ACC112 (cell line): ENCODE results near the gene NPEPPS.
"Not testable (repeated sequence)": the region's sequence is repeated elsewhere in the genome, so short reads cannot be mapped to it uniquely, and the experiment has no call there.

Experiments used
- H2AFZ ChIP-seq: fragments of 200-600 bp; sonication (generic); one replicate; pipeline ENCODE4 v1.6.0; 2017; ENCODE audit warnings: antibody characterized with exemption, low read length; ENCODE audit not compliant: unreplicated experiment
- H3K27ac ChIP-seq: fragments of 200-600 bp; sonication (generic); 2 replicates; pipeline ENCODE4 v1.5.1; 2014; ENCODE audit warnings: low read depth, mild to moderate bottlenecking, antibody characterized with exemption, low read length, moderate library complexity
- H3K27me3 ChIP-seq: fragments of 200-600 bp; sonication (generic); 2 replicates; pipeline ENCODE4 v1.6.1; 2014; ENCODE audit warnings: mild to moderate bottlenecking, antibody characterized with exemption, low read length, moderate library complexity, mixed read lengths; ENCODE audit not compliant: insufficient read depth
- H3K36me3 ChIP-seq: fragments of 200-600 bp; sonication (generic); 2 replicates; pipeline ENCODE4 v1.6.1; 2016; ENCODE audit warnings: mild to moderate bottlenecking, antibody characterized with exemption, low read length, moderate library complexity, mixed read lengths; ENCODE audit not compliant: insufficient read depth
- H3K4me1 ChIP-seq: fragments of 200-600 bp; sonication (generic); one replicate; pipeline ENCODE4 v1.6.1; 2016; ENCODE audit warnings: low read length, mixed read lengths; ENCODE audit not compliant: insufficient read depth, unreplicated experiment, control insufficient read depth
- H3K4me3 ChIP-seq: fragments of 200-600 bp; sonication (generic); 2 replicates; pipeline ENCODE4 v1.5.1; 2014; ENCODE audit warnings: mild to moderate bottlenecking, low read depth, low read length
- H3K79me2 ChIP-seq: fragments of 200-600 bp; sonication (generic); one replicate; pipeline ENCODE4 v1.6.0; 2016; ENCODE audit warnings: low read length; ENCODE audit not compliant: control insufficient read depth, unreplicated experiment, insufficient read depth

Gene NPEPPS

DNA sequence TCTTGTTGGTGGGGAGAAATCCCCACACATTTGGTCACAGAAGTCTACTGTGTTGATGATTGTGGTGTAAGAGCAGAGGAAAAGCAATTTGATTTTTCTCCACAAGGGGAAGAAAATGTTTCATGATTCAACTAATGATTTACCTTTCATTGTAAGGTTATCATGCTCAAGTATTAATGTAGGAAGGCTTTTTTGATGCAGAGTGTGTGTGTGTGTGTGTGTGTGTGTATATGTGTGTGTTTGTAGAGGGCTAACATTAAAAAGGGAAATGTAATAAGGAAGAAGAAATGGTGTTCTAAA lies 31.4 kb downstream of the NPEPPS start:
- not testable (repeated sequence) for H3K4me3 ChIP-seq, H3K4me1 ChIP-seq, H3K27me3 ChIP-seq, H2AFZ ChIP-seq, H3K36me3 ChIP-seq, H3K27ac ChIP-seq
- peaks cover 18% of the 10 kb centered on the region for H3K79me2 ChIP-seq

DNA sequence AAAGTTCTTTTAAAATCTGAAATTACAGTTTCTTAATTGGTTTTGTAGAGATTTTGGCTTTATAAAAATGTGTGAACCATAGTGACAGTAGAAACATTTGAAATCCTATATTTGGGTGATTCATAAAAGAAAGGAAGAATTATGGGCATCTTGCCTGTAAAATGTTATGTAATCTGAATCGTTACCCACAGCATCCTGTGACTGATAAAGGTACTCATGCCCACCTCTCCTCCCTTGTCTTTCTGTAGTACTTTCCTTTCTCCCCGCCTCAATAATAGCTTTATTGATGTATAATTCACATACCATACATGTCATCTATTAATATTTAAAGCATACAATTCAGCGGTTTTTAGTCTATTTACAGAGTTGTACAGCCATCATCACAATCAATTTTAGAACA lies 36.4 kb downstream of the NPEPPS start:
- H3K27ac ChIP-seq, result peak overlapping the region; percentile 39; the same call in 1 of the 2 replicates
- not testable (repeated sequence) for H3K4me3 ChIP-seq, H3K27me3 ChIP-seq, H3K36me3 ChIP-seq, H3K4me1 ChIP-seq, H2AFZ ChIP-seq, H3K79me2 ChIP-seq

DNA sequence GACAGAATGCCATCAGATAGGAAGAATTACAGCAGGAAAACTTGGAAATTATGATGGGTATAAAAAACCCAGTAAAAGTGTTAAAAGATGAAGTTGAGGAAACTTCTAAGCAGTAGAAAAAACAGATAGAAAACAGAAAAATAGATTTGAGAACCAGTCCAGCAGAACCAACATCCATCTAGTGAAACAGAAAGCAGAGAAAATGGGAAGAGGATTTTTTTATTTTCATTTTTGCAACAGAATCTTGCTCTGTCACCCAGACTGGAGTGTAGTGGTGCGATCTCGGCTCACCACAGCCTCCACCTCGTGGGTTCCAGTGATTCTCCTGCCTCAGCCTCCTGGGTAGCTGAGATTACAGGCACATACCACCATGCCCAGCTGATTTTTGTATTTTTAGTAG lies 41.7 kb downstream of the NPEPPS start:
- H3K27ac ChIP-seq, H3K27me3 ChIP-seq: not testable (repeated sequence)
- H3K79me2 ChIP-seq, result peaks cover 15% of the 10 kb centered on the region

DNA sequence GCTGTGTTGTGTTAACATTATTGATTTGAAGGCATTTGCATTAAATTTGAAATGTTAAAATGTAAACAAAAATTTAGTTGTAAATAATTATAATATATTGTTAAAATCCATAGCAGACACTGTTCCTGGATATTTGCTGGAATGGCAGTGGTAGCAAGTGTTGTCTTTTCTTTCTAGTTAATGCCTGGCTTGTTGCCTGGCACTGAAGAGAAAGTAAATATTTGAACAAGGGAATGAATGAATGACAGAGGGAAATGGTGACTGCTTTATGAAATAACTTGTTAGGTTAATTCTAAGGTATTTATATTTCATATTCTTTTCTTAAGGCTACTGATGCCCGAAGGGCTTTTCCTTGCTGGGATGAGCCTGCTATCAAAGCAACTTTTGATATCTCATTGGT lies 51.5 kb downstream of the NPEPPS start:
- H3K4me1 ChIP-seq, H3K4me3 ChIP-seq, H3K27ac ChIP-seq, H3K36me3 ChIP-seq, H2AFZ ChIP-seq, H3K27me3 ChIP-seq, H3K79me2 ChIP-seq: not testable (repeated sequence)

More for the DNA sequence above, 41.7 kb downstream of the NPEPPS start:
- not testable (repeated sequence) for H3K36me3 ChIP-seq, H2AFZ ChIP-seq, H3K4me1 ChIP-seq, H3K4me3 ChIP-seq

DNA sequence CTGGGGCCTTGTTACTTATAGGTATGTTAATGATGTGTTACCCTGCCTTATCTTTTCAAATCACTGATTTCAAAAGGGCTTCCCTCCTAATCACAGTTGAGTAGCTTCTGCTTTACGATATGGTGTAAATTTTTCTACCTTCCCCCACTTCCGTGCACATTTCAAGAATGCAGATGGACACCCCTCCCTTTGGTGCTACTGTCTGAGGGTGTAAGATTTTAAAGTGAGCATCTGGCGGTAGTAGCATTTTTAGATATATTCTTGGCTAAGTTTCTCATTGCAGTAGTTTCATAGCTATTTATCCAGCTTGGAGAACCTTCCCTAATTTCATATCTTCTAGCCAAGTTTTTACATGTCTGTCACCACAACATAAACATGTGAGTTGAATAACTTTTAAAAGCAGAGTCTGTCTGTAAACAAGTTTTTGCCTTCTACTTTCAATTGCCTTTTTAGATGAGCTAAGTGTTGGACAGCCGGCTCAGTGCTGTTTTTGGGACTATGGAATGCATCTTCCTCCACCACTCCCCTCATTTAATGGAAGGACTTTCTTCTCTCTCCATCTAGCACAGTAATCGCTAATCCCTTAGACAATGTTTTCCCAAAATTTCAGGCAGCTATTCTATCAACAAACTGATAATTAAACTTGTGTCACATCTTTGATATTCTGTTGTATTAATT lies 55.6 kb downstream of the NPEPPS start:
- H3K27me3 ChIP-seq, H3K36me3 ChIP-seq, H3K4me3 ChIP-seq, H3K4me1 ChIP-seq, H3K79me2 ChIP-seq, H2AFZ ChIP-seq, H3K27ac ChIP-seq: not testable (repeated sequence)

DNA sequence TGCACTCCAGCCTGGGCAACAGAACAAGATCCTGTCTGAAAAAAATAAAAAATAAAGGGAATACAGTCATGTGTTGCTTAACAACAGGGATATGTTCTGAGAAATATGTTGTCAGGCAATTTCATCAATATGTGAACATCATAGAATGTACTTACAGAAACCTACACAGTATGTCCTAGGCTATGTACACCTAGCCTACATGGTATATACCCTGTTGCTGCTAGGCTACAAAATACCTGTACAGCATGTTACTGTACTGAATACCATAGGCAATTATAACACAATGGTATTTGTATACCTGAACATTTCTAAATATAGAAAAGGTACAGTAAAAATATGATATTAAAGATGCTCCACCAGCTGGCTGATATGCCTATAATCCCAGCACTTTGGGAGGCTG lies 62.6 kb downstream of the NPEPPS start:
- H3K4me3 ChIP-seq, H3K4me1 ChIP-seq, H2AFZ ChIP-seq, H3K27ac ChIP-seq, H3K79me2 ChIP-seq, H3K27me3 ChIP-seq: not testable (repeated sequence)
- peaks cover 15% of the 10 kb centered on the region for H3K36me3 ChIP-seq

DNA sequence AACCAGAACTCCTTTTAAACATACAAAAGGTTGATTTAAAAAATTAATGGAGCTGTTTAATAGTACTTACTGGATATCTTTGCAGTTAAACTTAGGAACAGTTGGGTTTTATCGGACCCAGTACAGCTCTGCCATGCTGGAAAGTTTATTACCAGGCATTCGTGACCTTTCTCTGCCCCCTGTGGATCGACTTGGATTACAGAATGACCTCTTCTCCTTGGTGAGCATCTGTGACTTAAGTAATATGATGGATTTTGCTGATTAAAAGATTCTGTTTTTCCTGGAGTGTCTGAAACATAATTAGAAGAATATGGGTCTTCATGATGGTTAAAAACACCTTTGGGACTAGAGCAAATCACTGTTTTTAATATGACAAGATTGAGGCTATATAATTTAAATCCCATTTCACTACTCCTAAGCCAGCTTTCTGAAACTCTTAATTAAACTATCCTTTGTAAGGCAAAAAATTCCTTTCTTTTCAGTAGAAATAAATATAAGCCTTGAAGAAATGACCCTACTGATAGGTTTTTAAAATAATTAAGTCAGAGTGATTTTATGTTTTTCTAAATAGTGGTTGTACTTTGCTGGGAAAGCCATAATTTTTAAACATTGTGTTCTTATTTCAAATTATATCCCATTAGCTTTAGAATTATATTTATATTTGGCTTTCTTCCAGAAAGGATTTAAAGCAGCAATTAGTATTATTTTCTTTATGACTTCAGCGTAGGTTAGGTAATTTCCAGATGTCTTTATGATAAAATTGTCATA lies 73.1 kb downstream of the NPEPPS start:
- peaks cover 27% of the 10 kb centered on the region for H3K4me1 ChIP-seq

DNA sequence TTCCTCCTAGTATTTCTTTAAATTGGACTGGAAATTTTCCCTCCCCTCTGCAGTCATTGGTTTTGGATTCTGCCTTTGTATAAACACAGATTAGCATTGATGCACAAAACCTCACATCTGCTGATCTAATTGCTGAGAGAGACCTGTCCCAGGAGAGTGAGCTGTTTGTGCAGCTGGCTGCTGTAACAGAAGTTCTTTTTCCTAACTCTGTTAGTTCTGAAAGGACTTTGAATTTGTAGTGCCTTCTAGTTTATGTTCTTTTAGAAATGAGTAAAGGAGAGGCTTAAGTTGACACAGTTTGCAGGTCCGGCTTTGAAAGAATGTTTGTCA lies 73.7 kb downstream of the NPEPPS start:
- no peak overlapping the region for H2AFZ ChIP-seq
- no peak overlapping the region for H3K4me3 ChIP-seq
- peaks cover 33% of the 10 kb centered on the region for H3K4me1 ChIP-seq
- H3K79me2 ChIP-seq, result no peaks in the 10 kb centered on the region
- peaks cover 17% of the 10 kb centered on the region for H3K36me3 ChIP-seq
- H3K27ac ChIP-seq, result peak overlapping the region; percentile 40
- no peaks in the 10 kb centered on the region for H3K27me3 ChIP-seq

More for the DNA sequence above, 73.1 kb downstream of the NPEPPS start:
- Histone ChIP-seq H3K27me3 (no peaks in the 10 kb centered on the region), H3K79me2 (no peaks in the 10 kb centered on the region), H2AFZ (no peak overlapping the region), H3K36me3 (peaks cover 22% of the 10 kb centered on the region), H3K4me3 (no peak overlapping the region), H3K27ac (peak overlapping the region; percentile 40)

DNA sequence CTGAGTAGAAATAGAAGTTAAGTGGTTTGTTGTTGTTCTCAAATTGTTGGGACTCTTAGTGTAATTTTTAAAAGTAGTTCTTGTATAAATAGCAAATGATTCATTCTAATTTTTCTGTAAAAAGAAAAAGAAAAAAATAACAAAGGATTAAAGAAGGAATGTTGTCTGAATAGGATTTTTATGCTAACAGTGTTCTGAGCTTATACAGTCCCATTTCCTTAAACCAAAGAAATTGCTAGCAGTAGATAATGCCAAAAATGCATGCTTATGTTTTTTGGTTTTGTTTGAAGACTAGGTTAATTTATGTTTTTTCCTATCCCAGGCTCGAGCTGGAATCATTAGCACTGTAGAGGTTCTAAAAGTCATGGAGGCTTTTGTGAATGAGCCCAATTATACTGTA lies 74.1 kb downstream of the NPEPPS start:
- peaks cover 16% of the 10 kb centered on the region for H3K36me3 ChIP-seq
- H2AFZ ChIP-seq, result no peak overlapping the region
- H3K27me3 ChIP-seq, result no peaks in the 10 kb centered on the region
- no peaks in the 10 kb centered on the region for H3K79me2 ChIP-seq
- peaks cover 37% of the 10 kb centered on the region for H3K4me1 ChIP-seq
- H3K4me3 ChIP-seq, result no peak overlapping the region
- peak overlapping the region; percentile 40 for H3K27ac ChIP-seq

DNA sequence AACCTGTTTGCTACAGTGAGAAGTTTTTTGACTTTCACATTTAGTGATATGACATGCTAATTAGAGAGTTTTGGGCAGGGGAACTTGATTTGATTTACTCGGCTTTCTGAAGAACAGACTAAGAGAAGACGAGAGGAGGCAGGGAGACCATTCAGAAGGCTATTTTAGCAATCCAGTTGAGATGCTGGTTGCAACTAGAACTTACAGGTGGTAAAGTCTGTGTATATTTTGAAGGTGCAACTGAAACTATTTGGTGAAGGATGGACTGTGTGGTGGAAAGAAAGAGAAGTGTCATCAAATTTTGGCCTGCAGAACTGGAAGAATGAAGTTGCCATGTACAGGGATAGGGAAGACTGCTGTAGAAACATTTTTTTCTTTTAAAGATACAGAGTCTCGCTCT lies 76.6 kb downstream of the NPEPPS start:
- Histone ChIP-seq H3K36me3 (peaks cover 5% of the 10 kb centered on the region), H3K27ac (no peak overlapping the region), H3K4me1 (peaks cover 55% of the 10 kb centered on the region), H3K79me2 (no peaks in the 10 kb centered on the region), H3K27me3 (no peaks in the 10 kb centered on the region), H3K4me3 (no peak overlapping the region), H2AFZ (no peak overlapping the region)
